GM18502 (cell line): ENCODE data around the gene SLC38A4.
"Not testable (repeated sequence)": the region's sequence is repeated elsewhere in the genome, so short reads cannot be mapped to it uniquely, and the experiment has no call there.

Source experiments
- ATAC-seq: cut with Tn5 transposase; IDR thresholded peaks from one replicate; pipeline ENCODE4 v1.9.1; 2021; ENCODE audit warnings: mild to moderate bottlenecking; ENCODE audit not compliant: unreplicated experiment, poor library complexity

The SLC38A4 gene

GRCh38 chr12:46779063-46779462 lies 46.7 kb downstream of the SLC38A4 start:
- no peak for ATAC-seq

DNA sequence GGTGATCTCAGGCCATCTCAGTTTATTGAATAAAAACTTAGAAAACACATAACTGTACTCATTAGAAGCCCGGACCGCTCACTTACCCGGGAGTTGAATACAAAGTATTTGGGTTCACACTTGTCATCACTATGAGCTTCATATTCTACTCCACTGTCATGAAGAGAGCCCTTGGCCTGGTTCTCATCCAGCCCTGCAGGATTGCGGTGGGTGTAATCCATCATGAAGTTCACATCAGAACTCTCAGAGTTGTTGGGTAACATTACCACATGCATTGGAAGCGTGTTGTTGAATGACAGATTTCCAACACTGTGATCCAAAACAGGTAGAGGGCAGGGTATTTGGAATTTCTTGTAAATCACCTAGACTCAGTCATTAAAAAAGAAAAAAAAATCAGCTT lies 47.4 kb downstream of the SLC38A4 start:
- ATAC-seq = no peak

- ATAC-seq = no peak
Measured at GRCh38 chr12:46777587-46777986, 48.2 kb downstream of the SLC38A4 start.

GRCh38 chr12:46775796-46776195 lies 50.0 kb downstream of the SLC38A4 start:
- ATAC-seq = no peak

- no peak for ATAC-seq
Measured at GRCh38 chr12:46774322-46774633, 51.5 kb downstream of the SLC38A4 start.

- ATAC-seq = no peak
Measured at GRCh38 chr12:46773586-46774321, 52.0 kb downstream of the SLC38A4 start.

DNA sequence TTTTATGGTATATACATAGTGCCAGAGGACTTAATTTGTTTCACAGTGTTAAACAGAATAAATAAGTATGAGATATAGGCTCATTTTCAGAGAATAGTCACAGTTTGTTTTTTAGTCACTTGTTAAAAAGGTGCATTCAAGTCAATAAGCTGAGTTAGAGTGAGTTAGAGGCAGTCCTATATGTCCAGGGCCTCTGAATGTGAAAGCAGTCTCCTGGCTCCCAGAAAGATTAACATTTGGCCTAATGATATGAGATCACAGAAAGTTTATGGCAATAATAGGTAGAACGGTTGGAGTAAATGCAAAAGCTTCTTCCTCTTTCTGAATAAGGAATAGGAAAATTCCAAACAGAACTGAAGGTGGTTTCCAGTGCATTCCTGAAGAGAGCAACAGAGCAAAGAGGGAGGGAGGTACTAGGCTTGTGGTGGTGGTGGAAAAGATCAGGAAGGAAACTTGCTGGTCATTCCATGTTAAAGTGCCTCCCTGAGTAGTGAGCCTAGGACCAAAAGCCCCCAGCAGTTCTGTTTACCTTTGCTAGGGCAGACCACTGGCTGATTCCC lies 54.4 kb downstream of the SLC38A4 start:
- no peak for ATAC-seq

DNA sequence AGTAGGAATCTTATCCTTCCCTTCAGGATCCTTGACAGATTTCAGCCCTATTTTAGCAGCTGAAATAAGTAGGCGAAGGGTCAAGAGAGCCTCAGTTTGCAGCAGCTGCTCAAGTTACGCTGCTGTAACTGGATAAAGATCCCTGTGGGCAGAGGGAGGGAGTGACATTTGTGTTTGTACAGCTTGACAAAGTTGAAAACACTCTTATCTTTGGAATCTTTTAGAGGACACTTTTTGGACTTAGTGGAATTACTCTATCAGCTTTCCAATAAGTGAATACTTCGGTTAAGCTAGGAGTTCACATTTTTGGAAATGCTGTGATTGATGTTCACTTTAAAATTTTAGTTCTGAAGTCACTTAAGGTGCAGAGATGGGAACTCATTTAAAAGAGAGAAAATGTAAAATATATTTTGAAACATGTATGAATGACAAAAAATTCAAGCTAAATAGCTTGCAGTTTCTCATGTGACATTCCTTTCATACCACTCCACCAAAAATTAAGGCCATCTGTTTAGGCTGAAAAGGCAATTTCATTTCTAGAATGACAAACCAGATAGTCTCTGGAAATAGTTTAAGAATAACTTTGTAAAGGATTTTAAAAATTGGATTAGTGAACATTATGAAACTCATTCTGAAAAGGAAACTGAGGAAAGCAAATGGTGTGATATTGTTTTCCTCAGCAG lies 55.2 kb downstream of the SLC38A4 start:
- ATAC-seq = no peak

GRCh38 chr12:46764005-46764404 lies 61.8 kb downstream of the SLC38A4 start:
- no peak for ATAC-seq

GRCh38 chr12:46763230-46763629 lies 62.6 kb downstream of the SLC38A4 start:
- ATAC-seq = no peak

GRCh38 chr12:46754550-46754949 lies 71.2 kb downstream of the SLC38A4 start:
- no peak for ATAC-seq

GRCh38 chr12:46752396-46752795 lies 73.4 kb downstream of the SLC38A4 start:
- ATAC-seq = no peak

DNA sequence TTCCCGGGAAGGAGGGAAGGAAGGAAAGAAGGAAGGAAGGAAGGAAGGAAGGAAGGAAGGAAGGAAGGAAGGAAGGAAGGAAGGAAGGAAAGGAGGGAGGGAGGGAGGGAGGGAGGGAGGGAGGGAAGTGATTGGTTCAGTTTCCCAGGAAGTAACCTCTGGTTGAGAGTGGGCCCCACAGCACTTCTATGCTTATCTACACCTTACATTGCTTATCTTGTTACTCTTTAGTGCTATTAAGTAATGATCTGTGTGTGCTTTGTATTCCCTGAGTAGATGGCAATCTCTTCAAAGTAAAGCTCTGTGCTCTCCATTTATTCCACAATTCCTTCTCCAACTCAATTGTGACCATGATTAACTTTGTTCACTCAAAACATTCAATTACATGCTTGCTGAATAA lies 74.6 kb downstream of the SLC38A4 start:
- no peak for ATAC-seq

GRCh38 chr12:46749322-46749721 lies 76.5 kb downstream of the SLC38A4 start:
- ATAC-seq = no peak

DNA sequence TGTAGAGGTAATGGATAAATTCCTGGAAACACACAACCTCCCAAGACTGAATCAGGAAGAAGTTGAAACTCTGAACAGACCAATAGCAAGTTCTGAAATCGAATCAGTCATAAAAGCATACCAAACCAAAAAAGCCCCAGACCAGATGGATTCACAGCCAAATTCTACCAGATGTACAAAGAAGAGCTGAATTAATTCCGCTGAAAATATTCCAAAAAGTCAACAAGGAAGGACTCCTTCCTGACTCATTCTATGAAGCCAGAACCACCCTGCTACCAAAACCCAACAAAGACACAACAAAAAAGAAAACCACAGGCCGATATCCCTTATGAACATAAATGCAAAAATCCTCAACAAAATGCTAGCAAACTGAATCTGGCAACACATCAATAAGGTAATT lies 81.5 kb downstream of the SLC38A4 start:
- ATAC-seq = no peak

DNA sequence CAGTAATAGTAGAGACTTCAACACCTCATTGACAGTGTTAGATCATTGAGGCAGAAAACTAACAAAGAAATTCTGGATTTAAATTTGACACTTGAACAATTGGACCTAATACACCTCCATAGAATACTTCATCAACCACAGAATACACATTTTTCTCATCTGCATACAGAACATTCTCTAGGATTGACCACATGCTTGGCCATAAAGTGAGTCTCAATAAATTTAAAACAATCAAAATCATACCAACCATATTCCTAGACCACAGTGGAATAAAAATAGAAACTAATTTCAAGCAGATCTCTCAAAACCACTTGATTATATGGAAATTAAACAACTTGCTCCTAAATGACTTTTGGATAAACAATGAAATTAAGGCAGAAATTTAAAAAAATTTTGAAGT lies 82.3 kb downstream of the SLC38A4 start:
- ATAC-seq = no peak

DNA sequence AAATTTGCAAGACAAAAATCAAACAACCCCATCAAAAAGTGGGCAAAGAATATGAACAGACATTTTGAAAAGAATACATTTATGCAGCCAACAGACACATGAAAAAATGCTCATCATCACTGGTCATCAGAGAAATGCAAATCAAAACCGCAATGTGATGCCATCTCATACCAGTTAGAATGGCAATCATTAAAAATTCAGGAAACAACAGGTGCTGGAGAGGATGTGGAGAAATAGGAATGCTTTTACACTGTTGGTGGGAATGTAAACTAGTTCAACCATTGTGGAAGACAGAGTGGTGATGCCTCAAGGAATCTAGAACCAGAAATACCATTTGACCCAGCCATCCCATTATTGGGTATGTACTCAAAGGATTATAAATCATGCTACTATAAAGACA lies 83.5 kb downstream of the SLC38A4 start:
- ATAC-seq = not testable (repeated sequence)

DNA sequence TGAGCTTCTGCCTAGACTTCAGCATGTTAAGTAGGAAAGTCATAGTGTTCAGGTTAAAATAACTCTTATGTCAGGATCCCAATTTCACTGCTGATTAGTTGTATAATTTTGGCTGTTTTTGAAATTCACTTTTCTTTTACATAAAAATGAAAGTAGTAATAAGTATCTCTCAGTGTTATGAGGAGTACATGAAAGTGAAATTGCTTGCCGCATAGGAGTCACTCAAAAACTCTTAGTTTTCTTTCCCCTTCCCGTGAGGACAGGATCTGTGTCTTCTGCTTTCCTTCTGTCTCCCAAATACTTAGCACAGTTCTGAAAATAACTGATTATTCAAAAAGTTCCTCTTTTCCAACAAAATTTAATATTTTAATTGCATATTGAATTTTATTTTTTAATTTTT lies 100.5 kb downstream of the SLC38A4 start:
- no peak for ATAC-seq

GRCh38 chr12:46723629-46724419 lies 102.0 kb downstream of the SLC38A4 start:
- no peak for ATAC-seq

GRCh38 chr12:46722394-46723185 lies 103.2 kb downstream of the SLC38A4 start:
- ATAC-seq = no peak
